ENCODE data around the gene CACNA1E. TPM values are rescaled to one million over a fixed set of nuclear protein-coding genes. Genes with fewer than 3 reads are reported as not detected.

The CACNA1E gene
- total and polyA plus RNA-seq, 2 of the 4 experiments (the other 2 are of a cell fraction): not detected

DNA sequence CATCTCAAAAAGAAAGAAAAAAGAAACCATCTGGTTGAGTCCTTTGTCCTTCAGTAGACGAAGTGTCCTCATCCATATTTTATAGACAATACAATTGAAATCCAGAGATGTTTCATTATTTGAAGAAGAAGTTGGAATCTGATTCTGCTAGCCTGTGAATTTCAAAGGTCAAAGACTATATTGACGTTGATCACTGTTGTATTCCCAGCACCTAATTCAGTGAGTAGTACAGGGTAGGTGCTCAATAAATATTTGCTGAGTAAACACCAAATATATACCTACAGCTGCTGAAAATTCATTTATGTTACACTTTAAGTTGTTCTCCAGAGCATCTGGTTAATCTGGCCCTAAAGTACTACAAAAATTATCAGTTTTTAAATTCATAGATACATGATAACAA is 135.2 kb downstream of the CACNA1E start:
- Histone ChIP-seq H2AK5ac (ENCODE audit: low read depth, low read length) (no peak overlapping the region), H4K20me1 (ENCODE audit: insufficient read depth, low read length) (no peaks in the 10 kb centered on the region), H3K14ac (replicated peaks; ENCODE audit: low read depth, low read length) (no peak overlapping the region), H4K91ac (ENCODE audit: insufficient read depth, low read depth, low read length) (no peak overlapping the region), H3K4ac (ENCODE audit: low read depth, low read length) (no peak overlapping the region), H3K27me3 (ENCODE audit: control insufficient read depth, insufficient read depth, low read length) (no peaks in the 10 kb centered on the region), H2BK20ac (ENCODE audit: low read depth, low read length) (no peak overlapping the region), H3K9me3 (ENCODE audit: control insufficient read depth, insufficient read depth, low read length) (no peaks in the 10 kb centered on the region; the same call in 1 of the 2 replicates), H2BK15ac (ENCODE audit: low read depth, low read length) (no peak overlapping the region), H3K23ac (ENCODE audit: low read depth, low read length) (no peak overlapping the region), H3K36me3 (ENCODE audit: control insufficient read depth, insufficient read depth, low read length) (no peaks in the 10 kb centered on the region), H2AK9ac (replicated peaks; ENCODE audit: low read depth, low read length, poor library complexity) (no peak overlapping the region), H3K4me2 (ENCODE audit: low read depth, low read length) (no peak overlapping the region), H3K4me3 (ENCODE audit: insufficient read depth, low read depth, low read length) (no peak overlapping the region), H3K79me1 (ENCODE audit: low read depth in 1 of 2, low read length in 2 of 2) (no peaks in the 10 kb centered on the region), H3K9ac (ENCODE audit: low read depth, low read length) (no peak overlapping the region), H2AFZ (replicated peaks; ENCODE audit: low read length, poor library complexity) (no peak overlapping the region), H3K4me1 (ENCODE audit: control insufficient read depth, insufficient read depth, low read length) (no peaks in the 10 kb centered on the region), H3K56ac (ENCODE audit: extremely low read depth, insufficient read depth, low read length) (no peak overlapping the region), H2BK5ac (ENCODE audit: low read depth, low read length, poor library complexity, severe bottlenecking) (no peak overlapping the region), H4K8ac (ENCODE audit: low read depth in 2 of 2, low read length in 2 of 2) (no peak overlapping the region), H3K9me1 (ENCODE audit: insufficient read depth, low read length) (no peaks in the 10 kb centered on the region), H3K27ac (ENCODE audit: insufficient read depth, low read length) (no peak overlapping the region), H3K18ac (ENCODE audit: low read depth, low read length) (no peak overlapping the region), H4K5ac (ENCODE audit: low read depth, low read length) (no peak overlapping the region), H2BK120ac (ENCODE audit: low read depth, low read length) (no peak overlapping the region)
- no CpG with 5 or more reads among the region's 2 CpGs for WGBS, 2 experiments (ENCODE audit: extremely low coverage in 2 of 2, insufficient read length in 1 of 2)
- in situ Hi-C loops (cut with MboI; ENCODE audit: low sequenced_read_pairs): no loop called here
- dilution Hi-C loops (cut with HindIII; ENCODE audit: low sequenced_read_pairs, unreplicated experiment): no loop called here
- no TSS peak for BruUV-seq (replicated peaks)
- ATAC-seq (ENCODE audit: low read depth) (no peak), DNase-seq (no peak)
- CTCF ChIA-PET: no interaction called here
- intact Hi-C loops (cut with micrococcal nuclease): no loop called here
- TF ChIP-seq SMC3 (IDR thresholded peaks at IDR 0.05; ENCODE audit: low read depth, low read length): no peak
- TF ChIP-seq CHD1 (IDR thresholded peaks at IDR 0.05; ENCODE audit: low read depth, low read length): no peak
- no peak for TF ChIP-seq USF2 (IDR thresholded peaks at IDR 0.05; ENCODE audit: low read depth, low read length)
- TF ChIP-seq FOS (IDR thresholded peaks at IDR 0.05; ENCODE audit: low read depth, low read length): no peak
- TF ChIP-seq MAFK (IDR thresholded peaks at IDR 0.05; ENCODE audit: low read depth, low read length): no peak
- no peak for TF ChIP-seq RCOR1 (IDR thresholded peaks at IDR 0.05; ENCODE audit: insufficient replicate concordance, low read length)
- TF ChIP-seq RFX5 (IDR thresholded peaks at IDR 0.05; ENCODE audit: low read depth, low read length): no peak
- no peak for TF ChIP-seq CTCF (conservative IDR thresholded peaks at IDR 0.05; ENCODE audit: low read depth, low read length)
- no peak for TF ChIP-seq NFE2L2 (IDR thresholded peaks at IDR 0.05; ENCODE audit: low read depth, low read length)
- TF ChIP-seq MAZ (IDR thresholded peaks at IDR 0.05; ENCODE audit: borderline replicate concordance, low read depth, low read length): no peak
- no peak for TF ChIP-seq POLR2A (IDR thresholded peaks at IDR 0.05; ENCODE audit: low read depth, low read length)
- TF ChIP-seq BHLHE40 (IDR thresholded peaks at IDR 0.05; ENCODE audit: low read depth, low read length): no peak
- TF ChIP-seq, protein P1, sequence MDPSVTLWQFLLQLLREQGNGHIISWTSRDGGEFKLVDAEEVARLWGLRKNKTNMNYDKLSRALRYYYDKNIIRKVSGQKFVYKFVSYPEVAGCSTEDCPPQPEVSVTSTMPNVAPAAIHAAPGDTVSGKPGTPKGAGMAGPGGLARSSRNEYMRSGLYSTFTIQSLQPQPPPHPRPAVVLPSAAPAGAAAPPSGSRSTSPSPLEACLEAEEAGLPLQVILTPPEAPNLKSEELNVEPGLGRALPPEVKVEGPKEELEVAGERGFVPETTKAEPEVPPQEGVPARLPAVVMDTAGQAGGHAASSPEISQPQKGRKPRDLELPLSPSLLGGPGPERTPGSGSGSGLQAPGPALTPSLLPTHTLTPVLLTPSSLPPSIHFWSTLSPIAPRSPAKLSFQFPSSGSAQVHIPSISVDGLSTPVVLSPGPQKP (IDR thresholded peaks at IDR 0.05; ENCODE audit: borderline replicate concordance, low read depth, low read length): no peak
- no peak for TF ChIP-seq CEBPB (IDR thresholded peaks at IDR 0.05; ENCODE audit: low read depth, low read length)
- TF ChIP-seq RAD21 (IDR thresholded peaks at IDR 0.05; ENCODE audit: low read length): no peak
- TF ChIP-seq MXI1 (IDR thresholded peaks at IDR 0.05; ENCODE audit: borderline replicate concordance, low read depth, low read length): no peak
- POLR2A ChIA-PET (ENCODE audit: unreplicated experiment): no interaction called here

Measured in IMR-90 (cell line).